HEK293T (cell line): ENCODE results near the gene HES4.
"Not testable (repeated sequence)": the region's sequence is repeated elsewhere in the genome, so short reads cannot be mapped to it uniquely, and the experiment has no call there.

ENCODE experiments used
- CTCF ChIA-PET: fragments of 350-600 bp; formaldehyde crosslinking; extraction: SDS; loops from one replicate; lab custom pipeline; 2021; ENCODE audit warnings: antibody characterized with exemption, inconsistent platforms; lab: Yijun Ruan, JAX
- POLR2A ChIA-PET: fragments of 350-600 bp; formaldehyde crosslinking; extraction: SDS; loops from one replicate; lab custom pipeline; 2020; ENCODE audit warnings: antibody characterized with exemption, inconsistent platforms; lab: Yijun Ruan, JAX
- DNase-seq: peaks from one replicate; pipeline ENCODE4 v3.0.0; 2012; ENCODE audit warnings: mixed read lengths; ENCODE audit errors: extremely low spot score
- ARNT ChIP-seq: fragments of 450-650 bp; IDR thresholded peaks from 2 replicates; pipeline ENCODE4 v1.6.1; 2017; ENCODE audit warnings: mild to moderate bottlenecking
- BHLHE40 ChIP-seq: fragments of 450-650 bp; IDR thresholded peaks from 2 replicates; pipeline ENCODE4 v1.6.1; 2016; ENCODE audit warnings: mild to moderate bottlenecking, moderate library complexity, borderline replicate concordance
- CTBP1 ChIP-seq: fragments of 450-650 bp; IDR thresholded peaks from 2 replicates; pipeline ENCODE4 v1.6.1; 2016; ENCODE audit warnings: borderline replicate concordance
- ELF4 ChIP-seq: fragments of 450-650 bp; IDR thresholded peaks from 2 replicates; pipeline ENCODE4 v1.6.1; 2017; ENCODE audit warnings: antibody characterized with exemption
- FOXA1 ChIP-seq: fragments of 450-650 bp; IDR thresholded peaks from 2 replicates; pipeline ENCODE4 v1.6.1; 2016; ENCODE audit warnings: mild to moderate bottlenecking
- FOXK2 ChIP-seq: fragments of 450-650 bp; IDR thresholded peaks from 2 replicates; pipeline ENCODE4 v1.6.1; 2016; ENCODE audit warnings: mild to moderate bottlenecking
- FOXM1 ChIP-seq: fragments of 450-650 bp; IDR thresholded peaks from 2 replicates; pipeline ENCODE4 v1.6.1; 2017; ENCODE audit warnings: mild to moderate bottlenecking, borderline replicate concordance
- HDGF ChIP-seq: fragments of 450-650 bp; IDR thresholded peaks from 2 replicates; pipeline ENCODE4 v1.6.1; 2017; ENCODE audit warnings: antibody characterized with exemption, borderline replicate concordance
- L3MBTL2 ChIP-seq: fragments of 450-650 bp; conservative IDR thresholded peaks from 2 replicates; pipeline ENCODE4 v1.6.1; 2016; ENCODE audit warnings: mild to moderate bottlenecking
- LEF1 ChIP-seq: fragments of 450-650 bp; IDR thresholded peaks from 2 replicates; pipeline ENCODE4 v1.6.1; 2017; ENCODE audit warnings: mild to moderate bottlenecking, borderline replicate concordance
- NFRKB ChIP-seq: fragments of 450-650 bp; IDR thresholded peaks from 2 replicates; pipeline ENCODE4 v1.6.1; 2016; ENCODE audit warnings: mild to moderate bottlenecking, moderate library complexity
- PKNOX1 ChIP-seq: fragments of 450-650 bp; IDR thresholded peaks from 2 replicates; pipeline ENCODE4 v1.6.1; 2016
- SP1 ChIP-seq: fragments of 450-650 bp; IDR thresholded peaks from 2 replicates; pipeline ENCODE4 v1.6.1; 2017
- SUZ12 ChIP-seq: fragments of 450-650 bp; IDR thresholded peaks from 2 replicates; pipeline ENCODE4 v1.6.1; 2016; ENCODE audit warnings: mild to moderate bottlenecking
- TARDBP ChIP-seq: fragments of 450-650 bp; IDR thresholded peaks from 2 replicates; pipeline ENCODE4 v1.6.1; 2016
- ZNF384 ChIP-seq: fragments of 450-650 bp; IDR thresholded peaks from 2 replicates; pipeline ENCODE4 v1.6.1; 2016

Gene HES4

DNA sequence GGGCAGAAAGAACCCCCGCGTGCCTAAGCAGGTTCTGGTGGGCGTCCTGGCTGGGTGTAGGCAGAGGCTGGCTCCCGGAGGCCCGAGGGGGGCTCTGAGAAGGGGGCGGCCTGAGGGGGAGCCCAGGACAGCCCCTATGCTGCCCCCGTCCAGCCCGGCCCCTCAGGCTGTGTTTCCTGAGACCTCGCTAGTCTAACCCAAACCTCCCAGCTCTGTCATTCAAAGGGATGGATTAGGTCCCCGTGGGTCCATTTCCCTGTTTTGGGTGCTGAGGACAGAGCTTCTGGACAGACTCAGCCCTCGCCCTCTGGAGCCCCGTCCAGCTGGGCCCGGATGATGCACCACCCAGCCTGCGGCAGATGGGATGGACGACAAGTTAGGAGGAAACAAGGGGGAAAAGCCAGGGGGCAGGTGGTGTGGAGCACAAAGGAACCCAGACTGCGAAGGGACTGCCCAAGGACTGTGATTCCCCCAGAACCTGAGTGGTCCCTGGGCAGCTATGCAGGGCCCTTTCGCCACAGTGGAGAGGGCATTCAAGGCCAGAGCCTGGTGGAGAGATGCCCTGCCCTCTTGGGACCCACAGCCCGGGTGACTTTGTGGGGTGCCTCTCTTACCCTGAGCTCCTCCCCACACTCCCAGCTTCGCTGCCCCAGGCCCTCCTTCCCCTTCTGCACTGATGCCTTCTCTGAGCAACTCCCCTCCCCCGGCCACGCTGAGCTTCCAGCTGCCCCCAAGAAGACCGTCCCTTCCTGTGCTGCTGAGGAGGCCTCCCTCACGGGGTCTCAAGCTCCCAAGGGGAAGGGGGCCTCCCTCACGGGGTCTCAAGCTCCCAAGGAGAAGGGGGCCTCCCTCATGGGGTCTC, 2.8 kb downstream of the HES4 start:
- DNase-seq, result no peak
- TF ChIP-seq FOXA1, result no peak
- TF ChIP-seq ELF4, result no peak
- TF ChIP-seq SP1, result no peak
- TF ChIP-seq TARDBP, result no peak
- TF ChIP-seq BHLHE40, result no peak
- no peak for TF ChIP-seq ZNF384
- TF ChIP-seq FOXM1, result no peak
- TF ChIP-seq HDGF, result no peak
- TF ChIP-seq LEF1, result no peak
- TF ChIP-seq L3MBTL2, result no peak
- TF ChIP-seq NFRKB, result no peak
- no peak for TF ChIP-seq PKNOX1
- TF ChIP-seq SUZ12, result no peak
- no peak for TF ChIP-seq ARNT
- POLR2A ChIA-PET, result interaction anchor here (0.9 to 2.5 kb wide), 8 partner anchors 14 to 83 kb away, joined by 3 to 14 read pairs (median 5); partner anchors contain the start of genes AGRN and PERM1
- CTCF ChIA-PET, result interaction anchor here (1.5 kb wide), 1 partner anchor 13 kb away, joined by 6 read pairs; no protein-coding TSS in a partner anchor

DNA sequence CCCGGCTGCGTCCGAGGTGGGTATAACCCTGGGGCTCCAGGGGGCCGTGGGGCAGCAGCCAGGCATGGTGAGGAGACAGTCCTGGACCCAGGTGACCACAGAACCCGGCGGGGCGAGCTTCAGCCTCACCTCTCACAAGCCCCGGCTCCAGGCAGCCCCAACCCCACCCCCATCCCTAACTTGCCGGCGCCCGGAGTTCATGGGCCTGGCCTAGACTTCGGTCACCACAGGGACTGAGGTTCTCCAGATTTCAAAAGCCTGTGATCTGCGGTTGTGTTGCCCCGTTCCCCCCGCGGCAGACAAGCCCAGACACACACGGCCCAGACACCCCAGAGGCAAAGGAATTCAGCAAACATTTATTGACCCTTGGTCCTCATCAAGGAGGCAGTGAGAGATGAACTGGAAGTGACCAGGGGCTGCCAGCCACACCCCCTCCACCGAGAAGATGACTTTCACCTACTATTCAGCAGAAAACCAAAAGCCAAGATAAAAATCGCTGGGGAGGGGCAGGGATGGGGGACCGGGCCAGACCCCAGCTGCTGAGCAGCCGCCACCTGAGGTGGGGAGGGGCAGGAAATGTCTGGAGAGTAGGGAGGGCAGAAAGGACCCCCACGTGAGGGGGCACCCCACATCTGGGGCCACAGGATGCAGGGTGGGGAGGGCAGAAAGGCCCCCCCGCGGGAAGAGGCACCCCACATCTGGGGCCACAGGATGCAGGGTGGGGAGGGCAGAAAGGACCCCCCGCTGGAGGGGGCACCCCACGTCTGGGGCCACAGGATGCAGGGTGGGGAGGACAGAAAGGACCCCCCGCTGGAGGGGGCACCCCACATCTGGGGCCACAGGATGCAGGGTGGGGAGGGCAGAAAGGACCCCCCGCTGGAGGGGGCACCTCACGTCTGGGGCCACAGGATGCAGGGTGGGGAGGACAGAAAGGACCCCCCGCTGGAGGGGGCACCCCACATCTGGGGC, 3.9 kb downstream of the HES4 start:
- DNase-seq, result no peak
- TF ChIP-seq ZNF384 (no peak), SP1 (no peak), TARDBP (no peak), HDGF (no peak)
- POLR2A ChIA-PET, result interaction anchor here (1.4 to 1.9 kb wide), 2 partner anchors 23 to 29 kb away, joined by 6 to 7 read pairs; partner anchors contain the start of gene AGRN
- CTCF ChIA-PET, result interaction anchor here (0.7 to 1.5 kb wide), 2 partner anchors 11 to 91 kb away, joined by 4 to 6 read pairs; no protein-coding TSS in a partner anchor

DNA sequence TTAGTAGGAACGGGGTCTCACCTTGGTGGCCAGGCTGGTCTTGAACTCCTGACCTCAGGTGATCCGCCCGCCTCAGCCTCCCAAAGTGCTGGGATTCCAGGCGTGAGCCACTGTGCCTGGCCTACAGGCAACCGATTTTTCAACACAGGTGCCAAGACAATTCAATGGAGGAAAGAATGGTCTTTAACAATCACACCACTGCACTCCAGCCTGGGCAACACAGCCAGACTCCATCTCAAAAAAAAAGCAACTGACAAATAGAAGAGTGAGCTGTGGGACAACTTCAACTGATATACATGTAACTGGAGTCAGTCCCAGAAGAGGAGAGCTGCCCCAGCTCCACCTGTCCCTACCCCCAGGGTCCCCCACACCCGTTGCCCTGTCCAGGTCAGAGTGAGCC, 5.4 kb downstream of the HES4 start:
- DNase-seq, CTCF ChIA-PET: not testable (repeated sequence)
- POLR2A ChIA-PET, result interaction anchor here (0.6 to 0.9 kb wide), 3 partner anchors 11 to 90 kb away, joined by 3 to 4 read pairs (median 3); partner anchors contain the start of gene PERM1

DNA sequence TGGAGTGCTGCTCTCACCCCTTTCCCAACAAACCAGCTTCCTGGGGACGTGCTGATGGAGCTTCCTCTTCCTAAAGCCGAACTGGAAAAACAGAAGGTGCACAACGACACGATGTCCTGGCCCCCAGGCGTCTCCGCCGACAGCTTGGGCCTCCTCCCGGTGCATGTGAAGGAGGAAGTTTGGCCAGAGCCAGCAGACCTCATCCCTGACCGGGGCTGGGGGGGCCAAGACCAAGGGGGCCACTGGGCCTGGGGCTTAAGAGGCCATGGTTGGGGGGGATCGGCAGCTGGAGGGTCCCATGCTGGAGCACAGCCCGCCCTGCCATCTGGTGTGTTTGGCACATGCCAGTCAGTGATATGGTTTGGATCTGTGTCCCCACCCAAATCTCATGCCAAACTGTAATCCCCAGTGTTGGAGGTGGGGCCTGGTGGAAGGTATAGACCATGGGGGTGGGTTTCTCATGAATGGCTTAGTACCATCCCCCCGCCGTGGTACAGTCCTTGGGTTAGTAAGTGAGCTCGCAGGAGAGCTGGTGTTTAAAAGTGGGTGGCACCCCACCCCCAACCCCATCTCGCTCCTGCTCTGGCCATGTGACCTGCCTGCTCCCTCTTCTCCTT, 6.4 kb downstream of the HES4 start:
- no peak for TF ChIP-seq ZNF384
- no peak for TF ChIP-seq ARNT
- no peak for TF ChIP-seq BHLHE40
- no peak for TF ChIP-seq SP1
- no peak for TF ChIP-seq L3MBTL2
- TF ChIP-seq FOXM1, result no peak
- no peak for TF ChIP-seq HDGF
- TF ChIP-seq SUZ12, result no peak
- TF ChIP-seq TARDBP, result no peak
- TF ChIP-seq ELF4, result no peak
- no peak for TF ChIP-seq NFRKB
- TF ChIP-seq FOXK2, result no peak
- DNase-seq, result no peak
- CTCF ChIA-PET, result interaction anchor here (0.7 to 1.2 kb wide), 2 partner anchors 9 to 257 kb away, joined by 3 to 4 read pairs; no protein-coding TSS in a partner anchor
- POLR2A ChIA-PET, result interaction anchor here (0.8 kb wide), 1 partner anchor 14 kb away, joined by 3 read pairs; no protein-coding TSS in a partner anchor

DNA sequence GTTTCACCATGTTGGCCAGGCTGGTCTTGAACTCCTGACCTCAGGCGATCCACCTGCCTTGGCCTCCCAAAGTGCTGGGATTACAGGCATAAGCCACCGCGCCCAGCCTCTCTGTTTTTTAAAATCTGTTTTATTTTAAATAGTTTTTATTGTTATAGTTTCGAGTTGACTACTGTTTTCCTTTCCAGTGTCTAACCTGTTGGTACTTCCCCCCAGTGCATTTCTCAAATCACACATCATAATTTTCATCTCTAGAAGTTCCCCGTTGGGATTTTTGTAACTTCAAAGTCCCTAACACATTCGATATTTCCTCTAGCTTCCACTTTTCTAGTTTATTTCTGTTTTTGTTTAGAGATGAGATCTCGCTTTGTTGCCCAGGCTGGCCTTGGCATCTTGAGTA, 7.5 kb downstream of the HES4 start:
- ChIA-PET CTCF (interaction anchor here (1.2 to 1.4 kb wide), 2 partner anchors 8 to 9 kb away, joined by 3 to 4 read pairs; no protein-coding TSS in a partner anchor), POLR2A (interaction anchor here (0.8 kb wide), 1 partner anchor 13 kb away, joined by 3 read pairs; no protein-coding TSS in a partner anchor)
- TF ChIP-seq FOXK2 (no peak), TARDBP (no peak), HDGF (no peak), SP1 (no peak), FOXA1 (no peak), PKNOX1 (no peak), ZNF384 (no peak), LEF1 (no peak), L3MBTL2 (no peak), ELF4 (no peak), CTBP1 (no peak), BHLHE40 (no peak), NFRKB (no peak), SUZ12 (no peak), FOXM1 (no peak), ARNT (no peak)
- DNase-seq, result no peak
